Neuronal stem cell (in vitro differentiated cells): Measurements from ENCODE around the gene MAB21L3.

Experiments
- DNase-seq: peaks from one replicate; pipeline ENCODE4 v3.0.0-alpha.2; 2013; ENCODE audit warnings: low spot score
- H2AFZ ChIP-seq: one replicate; pipeline ENCODE4 v1.6.1; 2013; ENCODE audit warnings: mild to moderate bottlenecking, low read length, inconsistent platforms
- H2AK5ac ChIP-seq: 2 replicates; pipeline ENCODE4 v1.6.1; 2013; ENCODE audit warnings: low read depth, mild to moderate bottlenecking, inconsistent platforms, low read length, moderate library complexity, mixed read lengths
- H2BK120ac ChIP-seq: 2 replicates; pipeline ENCODE4 v1.6.1; 2013; ENCODE audit warnings: low read depth, mild to moderate bottlenecking, inconsistent platforms, low read length, moderate library complexity, mixed read lengths
- H2BK12ac ChIP-seq: one replicate; pipeline ENCODE4 v1.6.1; 2013; ENCODE audit warnings: low read length, inconsistent platforms
- H2BK15ac ChIP-seq: 2 replicates; pipeline ENCODE4 v1.6.1; 2013; ENCODE audit warnings: mild to moderate bottlenecking, low read length, inconsistent platforms, mixed read lengths
- H2BK5ac ChIP-seq: one replicate; pipeline ENCODE4 v1.6.1; 2013; ENCODE audit warnings: inconsistent platforms, mild to moderate bottlenecking, low read length, moderate library complexity
- H3K14ac ChIP-seq: one replicate; pipeline ENCODE4 v1.6.1; 2013; ENCODE audit warnings: low read length, inconsistent platforms
- H3K18ac ChIP-seq: 2 replicates; pipeline ENCODE4 v1.6.1; 2013; ENCODE audit warnings: low read length, inconsistent platforms
- H3K23ac ChIP-seq: 2 replicates; pipeline ENCODE4 v1.6.1; 2013; ENCODE audit warnings: low read depth, mild to moderate bottlenecking, mixed read lengths, low read length, inconsistent platforms; ENCODE audit not compliant: poor library complexity
- H3K27ac ChIP-seq: replicated peaks from 3 replicates; pipeline ENCODE4 v1.5.1; 2013; ENCODE audit warnings: low read length, inconsistent platforms
- H3K27me3 ChIP-seq, 3 experiments: 2 replicates each; pipeline ENCODE4 v1.6.1; 2013; ENCODE audit warnings: low read length in 3 of 3, mild to moderate bottlenecking in 2 of 3, inconsistent platforms in 1 of 3, low read depth in 1 of 3, mixed read lengths in 1 of 3, moderate library complexity in 1 of 3; ENCODE audit not compliant: control insufficient read depth in 3 of 3, insufficient read depth in 3 of 3
- H3K36me3 ChIP-seq, 2 donors: replicated peaks in 1 of 2; 2 replicates each; pipeline ENCODE4 v1.6.1; 2013; ENCODE audit warnings: low read length in 2 of 2; ENCODE audit not compliant: control insufficient read depth in 2 of 2, insufficient read depth in 2 of 2
- H3K4ac ChIP-seq: 2 replicates; pipeline ENCODE4 v1.6.1; 2013; ENCODE audit warnings: inconsistent platforms, mild to moderate bottlenecking, low read length, moderate library complexity
- H3K4me1 ChIP-seq, 2 donors: 1 replicate in 1 of 2; 2 replicates in 1 of 2; pipeline ENCODE4 v1.6.1; 2013; ENCODE audit warnings: low read length in 2 of 2, low read depth in 1 of 2; ENCODE audit not compliant: control insufficient read depth in 2 of 2, insufficient read depth in 1 of 2
- H3K4me2 ChIP-seq: one replicate; pipeline ENCODE4 v1.6.1; 2013; ENCODE audit warnings: mild to moderate bottlenecking, low read length, inconsistent platforms; ENCODE audit not compliant: insufficient read depth, poor library complexity, severe bottlenecking
- H3K4me3 ChIP-seq, 2 donors: 2 replicates each; pipeline ENCODE4 v1.5.1; 2013; ENCODE audit warnings: low read length in 2 of 2, mild to moderate bottlenecking in 2 of 2, inconsistent platforms in 1 of 2, moderate library complexity in 1 of 2
- H3K79me1 ChIP-seq: one replicate; pipeline ENCODE4 v1.6.1; 2013; ENCODE audit warnings: low read depth, mild to moderate bottlenecking, inconsistent platforms, low read length, moderate library complexity
- H3K9ac ChIP-seq: one replicate; pipeline ENCODE4 v1.6.1; 2013; ENCODE audit warnings: mild to moderate bottlenecking, low read depth, low read length, inconsistent platforms; ENCODE audit not compliant: poor library complexity
- H3K9me3 ChIP-seq, 2 donors: replicated peaks in 1 of 2; 2 replicates each; pipeline versions ENCODE3 to v1.6.1; 2013; ENCODE audit warnings: low read length in 2 of 2, mild to moderate bottlenecking in 2 of 2, inconsistent platforms in 1 of 2, low read depth in 1 of 2, mixed read lengths in 1 of 2, moderate library complexity in 1 of 2; ENCODE audit not compliant: control insufficient read depth in 2 of 2, insufficient read depth in 1 of 2
- H4K8ac ChIP-seq: one replicate; pipeline ENCODE4 v1.6.1; 2013; ENCODE audit warnings: low read depth, mild to moderate bottlenecking, inconsistent platforms, low read length, moderate library complexity
- H4K91ac ChIP-seq: one replicate; pipeline ENCODE4 v1.6.1; 2013; ENCODE audit warnings: low read length, low read depth, mild to moderate bottlenecking, inconsistent platforms; ENCODE audit not compliant: poor library complexity
- WGBS, 2 donors: extraction: QIAGEN DNeasy Blood & Tissue Kit; methylation state at CpG; one replicate each; pipeline ENCODE4 v1.1.7; 2013; ENCODE audit warnings: missing lambda C conversion rate in 2 of 2, mixed read lengths in 1 of 2; ENCODE audit not compliant: insufficient read length in 2 of 2, insufficient replicate concordance in 1 of 2; ENCODE audit errors: extremely low coverage in 2 of 2; 5-methylcytosine and 5-hydroxymethylcytosine counted together

The MAB21L3 gene

DNA sequence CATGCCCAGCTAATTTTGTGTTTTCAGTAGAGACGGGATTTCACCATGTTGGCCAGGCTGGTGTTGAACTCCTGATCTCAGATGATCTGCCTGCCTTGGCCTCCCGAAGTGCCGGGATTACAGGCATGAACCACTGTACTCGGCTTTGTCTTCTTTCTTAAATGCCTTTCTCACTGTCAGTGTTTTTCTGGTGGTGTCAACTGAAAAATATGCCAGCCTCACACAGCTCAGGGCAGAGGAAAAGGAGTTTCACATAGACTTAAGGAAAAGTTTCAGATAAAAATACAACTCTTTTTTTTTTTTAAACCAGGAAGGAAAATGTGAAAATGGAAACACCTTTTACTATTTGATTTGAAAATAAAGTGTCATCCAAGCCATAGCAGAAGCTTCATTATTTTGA is 4.6 kb upstream of the MAB21L3 start:
- Histone ChIP-seq H3K9ac (no peak overlapping the region), H3K18ac (no peak overlapping the region), H3K4me2 (no peak overlapping the region), H3K27me3 (peaks cover 0 to 3% (median 0%) of the 10 kb centered on the region in 3 experiments), H3K36me3 (no peaks in the 10 kb centered on the region), H2AFZ (no peak overlapping the region), H3K4me3 (no peak overlapping the region), H4K91ac (no peak overlapping the region), H2BK120ac (no peak overlapping the region), H2BK5ac (no peak overlapping the region), H3K4ac (no peak overlapping the region), H2BK12ac (no peak overlapping the region), H2BK15ac (no peak overlapping the region), H4K8ac (no peak overlapping the region), H3K14ac (no peak overlapping the region), H3K4me1 (peaks cover 0 to 2% of the 10 kb centered on the region in 2 donors), H3K79me1 (no peaks in the 10 kb centered on the region), H3K23ac (no peak overlapping the region), H2AK5ac (no peak overlapping the region), H3K27ac (no peak overlapping the region), H3K9me3 (no peaks in the 10 kb centered on the region)
- no CpG with 5 or more reads among the region's 4 CpGs for WGBS, 2 donors
- no peak for DNase-seq

DNA sequence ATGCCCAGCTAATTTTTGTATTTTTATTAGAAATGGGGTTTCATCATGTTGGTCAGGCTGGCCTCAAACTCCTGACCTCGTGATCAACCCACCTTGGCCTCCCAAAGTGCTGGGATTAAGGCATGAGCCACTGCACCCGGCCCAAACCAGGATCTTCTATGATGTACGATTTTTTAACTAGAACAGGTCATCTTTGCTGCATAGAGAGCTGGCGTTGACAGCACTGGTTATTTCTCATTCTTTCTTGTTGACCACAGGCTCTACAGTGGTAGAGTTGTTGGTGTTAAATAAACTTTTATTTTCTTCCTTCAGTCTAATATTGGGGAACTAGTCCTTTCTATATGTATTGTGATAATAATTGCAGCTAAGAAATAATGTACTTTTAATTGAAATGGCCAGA is 3.8 kb upstream of the MAB21L3 start:
- Histone ChIP-seq H4K8ac (no peak overlapping the region), H2AK5ac (no peak overlapping the region), H2BK120ac (no peak overlapping the region), H3K79me1 (no peaks in the 10 kb centered on the region), H2AFZ (no peak overlapping the region), H3K27me3 (peaks cover 0 to 3% (median 0%) of the 10 kb centered on the region in 3 experiments), H3K23ac (no peak overlapping the region), H3K4ac (no peak overlapping the region), H3K14ac (no peak overlapping the region), H2BK12ac (no peak overlapping the region), H3K4me3 (no peak overlapping the region), H2BK5ac (no peak overlapping the region), H4K91ac (no peak overlapping the region), H3K36me3 (no peaks in the 10 kb centered on the region), H2BK15ac (no peak overlapping the region), H3K4me2 (no peak overlapping the region), H3K4me1 (peaks cover 0 to 3% of the 10 kb centered on the region in 2 donors), H3K9ac (no peak overlapping the region), H3K18ac (no peak overlapping the region), H3K9me3 (no peaks in the 10 kb centered on the region), H3K27ac (no peak overlapping the region)
- WGBS, 2 donors: no CpG with 5 or more reads among the region's 4 CpGs
- no peak for DNase-seq

DNA sequence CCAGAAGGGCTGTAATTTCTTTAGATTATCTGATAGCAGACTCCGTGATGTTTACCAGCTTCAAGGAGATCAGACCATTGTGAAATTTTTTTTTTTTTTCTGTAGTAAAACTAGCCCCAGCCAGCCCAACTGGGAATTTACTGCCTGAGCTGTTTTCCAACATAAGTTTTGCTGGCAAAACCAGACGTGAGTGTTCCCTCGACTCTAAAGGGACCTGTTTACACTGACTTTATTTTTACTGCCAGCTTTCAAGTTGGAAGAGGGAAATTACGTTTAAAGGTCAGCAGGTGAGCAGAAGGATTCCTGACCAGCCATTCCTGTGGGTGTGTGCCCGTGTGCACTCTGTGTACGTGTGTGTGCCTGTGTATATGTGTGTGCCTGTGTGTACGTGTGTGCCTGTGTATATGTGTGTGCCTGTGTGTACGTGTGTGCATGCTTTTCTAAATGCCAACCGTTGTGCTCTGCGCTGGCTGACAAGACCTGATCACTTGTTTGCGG is 374 bp downstream of the MAB21L3 start:
- H3K9me3 ChIP-seq: no peaks in the 10 kb centered on the region
- H3K4me2 ChIP-seq: no peak overlapping the region
- no peak overlapping the region for H2BK120ac ChIP-seq
- no peak overlapping the region for H3K14ac ChIP-seq
- no peak overlapping the region for H2AK5ac ChIP-seq
- H3K4me1 ChIP-seq: peaks cover 0 to 3% of the 10 kb centered on the region in 2 donors
- no peak overlapping the region for H4K91ac ChIP-seq
- H3K27ac ChIP-seq: no peak overlapping the region
- H3K23ac ChIP-seq: no peak overlapping the region
- H3K4ac ChIP-seq: no peak overlapping the region
- peak overlapping the region; percentile 82 for H3K9ac ChIP-seq
- WGBS, 2 donors: no CpG with 5 or more reads among the region's 11 CpGs
- no peak overlapping the region for H4K8ac ChIP-seq
- H2AFZ ChIP-seq: no peak overlapping the region
- no peak overlapping the region for H2BK12ac ChIP-seq
- H3K4me3 ChIP-seq: no peak overlapping the region
- H3K18ac ChIP-seq: no peak overlapping the region
- no peak for DNase-seq
- H2BK5ac ChIP-seq: no peak overlapping the region
- H3K27me3 ChIP-seq: peaks cover 0 to 3% (median 0%) of the 10 kb centered on the region in 3 experiments
- no peaks in the 10 kb centered on the region for H3K79me1 ChIP-seq
- no peaks in the 10 kb centered on the region for H3K36me3 ChIP-seq
- no peak overlapping the region for H2BK15ac ChIP-seq

DNA sequence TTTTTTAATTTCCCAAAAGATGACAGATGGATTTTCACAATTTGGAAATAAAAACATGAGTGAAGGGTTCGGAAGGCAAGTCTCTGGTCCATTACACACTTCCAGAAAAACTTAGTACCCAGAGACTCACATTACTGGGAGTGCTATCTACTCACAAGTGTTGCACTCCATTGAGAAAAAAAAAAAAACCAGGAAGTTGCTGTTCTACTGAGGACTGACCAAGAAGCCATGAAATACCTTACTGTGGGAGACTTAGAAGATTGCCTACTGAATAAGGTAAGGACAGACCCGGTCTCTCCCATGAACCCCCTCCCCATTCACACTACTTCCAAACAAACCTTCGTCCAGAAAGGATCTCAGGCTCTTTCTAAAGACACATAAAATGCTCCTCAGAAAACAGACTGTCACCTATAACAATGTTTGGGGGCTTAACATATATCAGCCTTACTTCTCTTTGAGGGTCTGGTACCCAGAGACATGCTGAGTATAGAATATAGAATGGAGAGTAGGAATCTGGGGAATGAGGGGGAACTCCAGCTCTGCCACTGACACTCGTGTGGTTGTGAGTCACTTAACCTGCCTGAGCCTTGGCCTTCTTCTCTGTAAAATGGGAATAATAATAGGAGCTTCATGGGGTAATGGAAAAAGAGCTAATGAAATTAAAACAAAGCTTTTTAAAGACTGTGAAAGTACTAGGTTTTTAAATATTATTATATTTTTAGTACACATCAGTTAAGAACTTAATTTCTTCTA is 1.4 kb downstream of the MAB21L3 start:
- H2AFZ ChIP-seq: no peak overlapping the region
- H2BK12ac ChIP-seq: no peak overlapping the region
- no peak overlapping the region for H3K4me2 ChIP-seq
- peaks cover 0 to 3% of the 10 kb centered on the region in 2 donors for H3K4me1 ChIP-seq
- no peak overlapping the region for H4K8ac ChIP-seq
- H3K18ac ChIP-seq: no peak overlapping the region
- no peak overlapping the region for H3K9ac ChIP-seq
- no peak overlapping the region for H3K4ac ChIP-seq
- no peaks in the 10 kb centered on the region for H3K79me1 ChIP-seq
- H3K27ac ChIP-seq: no peak overlapping the region
- no peak overlapping the region for H2BK120ac ChIP-seq
- H4K91ac ChIP-seq: no peak overlapping the region
- peaks cover 0 to 3% (median 0%) of the 10 kb centered on the region in 3 experiments for H3K27me3 ChIP-seq
- H2BK15ac ChIP-seq: no peak overlapping the region
- H2BK5ac ChIP-seq: no peak overlapping the region
- H2AK5ac ChIP-seq: no peak overlapping the region
- no peaks in the 10 kb centered on the region for H3K36me3 ChIP-seq
- H3K9me3 ChIP-seq: no peaks in the 10 kb centered on the region
- DNase-seq: no peak
- no peak overlapping the region for H3K14ac ChIP-seq
- no peak overlapping the region for H3K23ac ChIP-seq
- WGBS, 2 donors: no CpG with 5 or more reads among the region's 4 CpGs
- no peak overlapping the region for H3K4me3 ChIP-seq
